Left renal pelvis (tissue), 4 donors: ENCODE measurements around the gene ADAP1. TPM values are rescaled to one million over a fixed set of nuclear protein-coding genes. Genes with fewer than 3 reads are reported as not detected.

ENCODE experiments used
- DNase-seq, 4 donors: peaks; one replicate each; pipeline ENCODE4 v3.0.0-alpha.2; 2013; ENCODE audit warnings: low read depth in 4 of 4, low spot score in 3 of 4
- polyA plus RNA-seq, 4 donors: library from polyadenylated mRNA; unstranded; fragments of 120-200 nt; gene quantifications; one replicate each; pipeline ENCODE4 v1.2.1, GENCODE V29; 2013; ENCODE audit not compliant: insufficient read length in 4 of 4

The ADAP1 gene
- polyA plus RNA-seq, 4 donors = 3.1 to 16.2 (median 15.0) TPM

- DNase-seq = no peak
Measured at GRCh38 chr7:976901-977325, 22.4 kb upstream of the ADAP1 start.

GRCh38 chr7:975702-976473 lies 21.4 kb upstream of the ADAP1 start:
- no peak for DNase-seq

GRCh38 chr7:974820-975681 lies 20.6 kb upstream of the ADAP1 start, which contains the start of gene COX19:
Gene COX19 (minus strand): TSS chr7:975549. CDS start chr7:975509, 40 bp downstream.
- DNase-seq = peak; percentile 65 to 72 (median 70)

- DNase-seq = no peak
Measured at GRCh38 chr7:974172-974571, 19.7 kb upstream of the ADAP1 start.

- no peak for DNase-seq
Measured at GRCh38 chr7:973312-973711, 18.8 kb upstream of the ADAP1 start.

GRCh38 chr7:972676-973309 lies 18.3 kb upstream of the ADAP1 start:
- no peak for DNase-seq

- no peak for DNase-seq
Measured at GRCh38 chr7:972110-972509, 17.6 kb upstream of the ADAP1 start.

GRCh38 chr7:970744-971143 lies 16.3 kb upstream of the ADAP1 start:
- DNase-seq = no peak

- DNase-seq = no peak
Measured at GRCh38 chr7:969403-969802, 14.9 kb upstream of the ADAP1 start.

- no peak for DNase-seq
Measured at GRCh38 chr7:968205-969105, 14.0 kb upstream of the ADAP1 start.

- no peak for DNase-seq
Measured at GRCh38 chr7:967361-968082, 13.0 kb upstream of the ADAP1 start.

GRCh38 chr7:966291-967069 lies 12.0 kb upstream of the ADAP1 start:
- DNase-seq = no peak

- no peak for DNase-seq
Measured at GRCh38 chr7:964401-965231, 10.1 kb upstream of the ADAP1 start.

GRCh38 chr7:963236-964078 lies 9.0 kb upstream of the ADAP1 start:
- DNase-seq = no peak

GRCh38 chr7:962401-963081 lies 8.1 kb upstream of the ADAP1 start:
- no peak for DNase-seq
